ENCODE measurements around the gene SMIM27. TPM values are rescaled to one million over a fixed set of nuclear protein-coding genes. Genes with fewer than 3 reads are reported as not detected.

Gene SMIM27
- total and polyA plus RNA-seq, 2 of the 13 experiments (the other 11 are each of a cell fraction or from before 2014, with no cell fraction given): 17.9 to 19.0 TPM

GRCh38 chr9:32552172-32552872 is at the start of gene SMIM27, which contains the start of gene TOPORS (continued):
- TF ChIP-seq ZNF609 (CRISPR knock-in tag; IDR thresholded peaks at IDR 0.05; ENCODE audit: borderline replicate concordance) (peak; percentile 48; the same call in 1 of the 2 replicates), TRIM24 (CRISPR knock-in tag; IDR thresholded peaks at IDR 0.05) (no peak), EZH2 (conservative IDR thresholded peaks at IDR 0.05; ENCODE audit: low read depth, low read length) (no peak), ZNF777 (CRISPR knock-in tag; IDR thresholded peaks at IDR 0.05) (no peak), ZNF280D (CRISPR knock-in tag; IDR thresholded peaks at IDR 0.05) (peak; percentile 66; the same call in 1 of the 2 replicates), MAX (IDR thresholded peaks at IDR 0.05) (peak; percentile 57), HIVEP1 (CRISPR knock-in tag; IDR thresholded peaks at IDR 0.05) (peak; percentile 82), CCAR2 (optimal IDR thresholded peaks at IDR 0.05; ENCODE audit: low read depth, low read length) (no peak), ZNF460 (CRISPR knock-in tag; IDR thresholded peaks at IDR 0.05; ENCODE audit: borderline replicate concordance) (no peak), ATF2 (CRISPR knock-in tag; IDR thresholded peaks at IDR 0.05) (peak; percentile 66; the same call in 1 of the 2 replicates), ATF7-NPFF (CRISPR knock-in tag; IDR thresholded peaks at IDR 0.05; ENCODE audit: low read depth) (peak; percentile 64; the same call in 1 of the 2 replicates), ZNF430 (CRISPR knock-in tag; IDR thresholded peaks at IDR 0.05) (peak; percentile 70; the same call in 1 of the 2 replicates), PCBP2 (optimal IDR thresholded peaks at IDR 0.05; ENCODE audit: low read depth, low read length, poor library complexity, severe bottlenecking) (no peak), ZNF225 (CRISPR knock-in tag; IDR thresholded peaks at IDR 0.05) (peak; percentile 96; the same call in 1 of the 2 replicates), SP2 (CRISPR knock-in tag; IDR thresholded peaks at IDR 0.05) (peak; percentile 52), ZNF766 (CRISPR knock-in tag; IDR thresholded peaks at IDR 0.05; ENCODE audit: borderline replicate concordance) (no peak), ASH2L (IDR thresholded peaks at IDR 0.05; ENCODE audit: insufficient read length, low read depth, low read length) (peak; percentile 88), ZSCAN12 (CRISPR knock-in tag; IDR thresholded peaks at IDR 0.05) (no peak)

All from HepG2 (cell line).